ENCODE measurements around the gene SOWAHC. TPM values are rescaled to one million over a fixed set of nuclear protein-coding genes. Genes with fewer than 3 reads are reported as not detected.
"Not testable (repeated sequence)": the region's sequence is repeated elsewhere in the genome, so short reads cannot be mapped to it uniquely, and the experiment has no call there.

Gene SOWAHC
- polyA plus RNA-seq, 1 of the 3 experiments (the other 2 are of a cell fraction): 2.9 TPM

GRCh38 chr2:109624339-109624738 is 10.2 kb downstream of the SOWAHC start:
- Histone ChIP-seq H3K27me3 (ENCODE audit: insufficient read depth) (no peaks in the 10 kb centered on the region), H4K20me1 (ENCODE audit: insufficient read depth) (no peaks in the 10 kb centered on the region), H2AFZ (ENCODE audit: low read depth) (no peak overlapping the region), H3K4me3 (ENCODE audit: low read depth in 2 of 2, low read length in 1 of 2) (no peak overlapping the region), H3K9me3 (no peaks in the 10 kb centered on the region), H3F3A (replicated peaks; ENCODE audit: insufficient read depth) (peaks cover 7% of the 10 kb centered on the region), H3K9me2 (no peaks in the 10 kb centered on the region), H3K4me1 (ENCODE audit: control insufficient read depth in 1 of 2, insufficient read depth in 2 of 2, low read depth in 1 of 2, low read length in 1 of 2) (no peaks in the 10 kb centered on the region), H3K4me2 (no peak overlapping the region), H3K9ac (no peak overlapping the region), H3K27ac (ENCODE audit: low read depth in 2 of 2, low read length in 1 of 2) (no peak overlapping the region), H3K79me2 (ENCODE audit: insufficient read depth) (no peaks in the 10 kb centered on the region), H3K36me3 (replicated peaks in 1 of 2; ENCODE audit: control insufficient read depth in 1 of 2, insufficient read depth in 2 of 2, low read length in 1 of 2) (no peaks in the 10 kb centered on the region)
- TF ChIP-seq YY1 (IDR thresholded peaks at IDR 0.05; ENCODE audit: low read depth): no peak
- no peak for TF ChIP-seq GABPA (IDR thresholded peaks at IDR 0.05; ENCODE audit: low read depth)
- no peak for TF ChIP-seq MXI1 (IDR thresholded peaks at IDR 0.05; ENCODE audit: low read depth, low read length)
- no peak for TF ChIP-seq EZH2phosphoT487 (IDR thresholded peaks at IDR 0.05; ENCODE audit: borderline replicate concordance, low read depth)
- no peak for TF ChIP-seq NFIC (IDR thresholded peaks at IDR 0.05; ENCODE audit: borderline replicate concordance)
- no peak for TF ChIP-seq RAD21 (IDR thresholded peaks at IDR 0.05; ENCODE audit: low read length)
- no peak for TF ChIP-seq RFX5 (IDR thresholded peaks at IDR 0.05; ENCODE audit: low read length)
- TF ChIP-seq CHD2 (IDR thresholded peaks at IDR 0.05; ENCODE audit: low read length, partially characterized antibody): no peak
- no peak for TF ChIP-seq MEF2A (IDR thresholded peaks at IDR 0.05; ENCODE audit: borderline replicate concordance, low read depth)
- TF ChIP-seq FOSL2 (IDR thresholded peaks at IDR 0.05; ENCODE audit: borderline replicate concordance, low read depth): no peak
- no peak for TF ChIP-seq JUND (IDR thresholded peaks at IDR 0.05)
- TF ChIP-seq RXRA (IDR thresholded peaks at IDR 0.05; ENCODE audit: borderline replicate concordance, low read depth): no peak
- no peak for TF ChIP-seq ELF1 (IDR thresholded peaks at IDR 0.05)
- no peak for TF ChIP-seq USF1 (IDR thresholded peaks at IDR 0.05; ENCODE audit: borderline replicate concordance, low read depth)
- TF ChIP-seq FOXM1 (IDR thresholded peaks at IDR 0.05; ENCODE audit: low read depth): no peak
- no peak for TF ChIP-seq ZBTB33 (IDR thresholded peaks at IDR 0.05; ENCODE audit: borderline replicate concordance, low read depth)
- ChIA-PET CTCF (no interaction called here), POLR2A (no interaction called here)
- WGBS (ENCODE audit: low lambda C conversion rate): 67% methylated on average over 4 of the region's 4 CpGs
- no peak for DNase-seq

- H3K9me3 ChIP-seq; H3K9ac ChIP-seq; H4K20me1 ChIP-seq (ENCODE audit: insufficient read depth); H3K36me3 ChIP-seq (replicated peaks in 1 of 2; ENCODE audit: control insufficient read depth in 1 of 2, insufficient read depth in 2 of 2, low read length in 1 of 2); H2AFZ ChIP-seq (ENCODE audit: low read depth); H3K9me2 ChIP-seq; POLR2A ChIA-PET; H3K27me3 ChIP-seq (ENCODE audit: insufficient read depth); H3K4me1 ChIP-seq (ENCODE audit: control insufficient read depth in 1 of 2, insufficient read depth in 2 of 2, low read depth in 1 of 2, low read length in 1 of 2); DNase-seq; H3K79me2 ChIP-seq (ENCODE audit: insufficient read depth); H3K4me3 ChIP-seq (ENCODE audit: low read depth in 2 of 2, low read length in 1 of 2); H3F3A ChIP-seq (replicated peaks; ENCODE audit: insufficient read depth); H3K27ac ChIP-seq (ENCODE audit: low read depth in 2 of 2, low read length in 1 of 2); H3K4me2 ChIP-seq: not testable (repeated sequence)
- 88% methylated on average over 7 of the region's 7 CpGs for WGBS (ENCODE audit: low lambda C conversion rate)
- CTCF ChIA-PET: interaction anchor here (1.1 kb wide), 1 partner anchor 13 kb away, joined by 3 read pairs; no protein-coding TSS in a partner anchor
Observed at GRCh38 chr2:109628321-109628720, 14.2 kb downstream of the SOWAHC start.
